ENCODE results near the gene KAZN.

Gene KAZN

GRCh38 chr1:15029036-15029435 is 430.6 kb downstream of the KAZN start:
- ChIA-PET CTCF (interaction anchor here (0.6 to 3.2 kb wide), 4 partner anchors 9 to 307 kb away, joined by 3 to 14 read pairs (median 4); no protein-coding TSS in a partner anchor), POLR2A (no interaction called here)
- Histone ChIP-seq H3K4me1 (ENCODE audit: control insufficient read depth, insufficient read depth, low read length) (no peaks in the 10 kb centered on the region), H3K4me3 (ENCODE audit: low read depth, low read length) (no peak overlapping the region), H3K36me3 (ENCODE audit: control insufficient read depth in 2 of 2, insufficient read depth in 1 of 2, low read length in 2 of 2) (no peaks in the 10 kb centered on the region), H3K9me3 (ENCODE audit: control insufficient read depth, insufficient read depth, low read depth, low read length) (no peaks in the 10 kb centered on the region), H3K27ac (ENCODE audit: extremely low read depth, low read depth, low read length) (no peak overlapping the region)
- TF ChIP-seq ZNF558 (tag by site-specific recombination; IDR thresholded peaks at IDR 0.05): no peak
- TF ChIP-seq PBX3 (CRISPR knock-in tag; IDR thresholded peaks at IDR 0.05): no peak
- no peak for TF ChIP-seq ZNF560 (tag by site-specific recombination; IDR thresholded peaks at IDR 0.05; ENCODE audit: borderline replicate concordance)
- TF ChIP-seq HIC1 (tag by site-specific recombination; IDR thresholded peaks at IDR 0.05): no peak
- no peak for TF ChIP-seq ZNF548 (tag by site-specific recombination; IDR thresholded peaks at IDR 0.05)
- TF ChIP-seq EGR2 (tag by site-specific recombination; IDR thresholded peaks at IDR 0.05; ENCODE audit: low read depth): no peak

- H3K27ac ChIP-seq (ENCODE audit: extremely low read depth, low read depth, low read length): no peak overlapping the region
- peak; percentile 91 for TF ChIP-seq ZIC2 (tag by site-specific recombination; IDR thresholded peaks at IDR 0.05)
- TF ChIP-seq ZNF341 (tag by site-specific recombination; IDR thresholded peaks at IDR 0.05; ENCODE audit: low read depth): no peak
- no peak for TF ChIP-seq ZNF266 (tag by site-specific recombination; IDR thresholded peaks at IDR 0.05; ENCODE audit: low read depth)
- no peak for TF ChIP-seq ZSCAN23 (tag by site-specific recombination; IDR thresholded peaks at IDR 0.05)
- no peak for TF ChIP-seq SCRT2 (tag by site-specific recombination; IDR thresholded peaks at IDR 0.05)
- ChIA-PET CTCF (interaction anchor here (0.6 to 1.3 kb wide), 2 partner anchors 306 to 916 kb away, joined by 3 read pairs; no protein-coding TSS in a partner anchor), POLR2A (no interaction called here)
- no peak overlapping the region for H3K4me3 ChIP-seq (ENCODE audit: low read depth, low read length)
- H3K9me3 ChIP-seq (ENCODE audit: control insufficient read depth, insufficient read depth, low read depth, low read length): no peaks in the 10 kb centered on the region
- no peaks in the 10 kb centered on the region for H3K4me1 ChIP-seq (ENCODE audit: control insufficient read depth, insufficient read depth, low read length)
- peaks cover 0 to 6% of the 10 kb centered on the region in 2 experiments; a peak in 1 of 3 replicates for H3K36me3 ChIP-seq (ENCODE audit: control insufficient read depth in 2 of 2, insufficient read depth in 1 of 2, low read length in 2 of 2)
These were observed 431.3 kb downstream of the KAZN start for GRCh38 chr1:15029786-15030185.

GRCh38 chr1:15031251-15031933 is 432.9 kb downstream of the KAZN start:
- no peak overlapping the region for H3K27ac ChIP-seq (ENCODE audit: extremely low read depth, low read depth, low read length)
- H3K4me3 ChIP-seq (ENCODE audit: low read depth, low read length): no peak overlapping the region
- H3K4me1 ChIP-seq (ENCODE audit: control insufficient read depth, insufficient read depth, low read length): no peaks in the 10 kb centered on the region
- ChIA-PET POLR2A (no interaction called here), CTCF (interaction anchor here (1.3 kb wide), 1 partner anchor 15 kb away, joined by 4 read pairs; no protein-coding TSS in a partner anchor)
- no peak for TF ChIP-seq KLF10 (tag by site-specific recombination; IDR thresholded peaks at IDR 0.05)
- TF ChIP-seq SALL2 (tag by site-specific recombination; IDR thresholded peaks at IDR 0.05; ENCODE audit: borderline replicate concordance): no peak
- no peak for TF ChIP-seq ZNF660 (tag by site-specific recombination; IDR thresholded peaks at IDR 0.05)
- TF ChIP-seq ZNF394 (tag by site-specific recombination; IDR thresholded peaks at IDR 0.05; ENCODE audit: borderline replicate concordance): no peak
- TF ChIP-seq RBAK (tag by site-specific recombination; IDR thresholded peaks at IDR 0.05): no peak
- TF ChIP-seq ZBTB44 (tag by site-specific recombination; IDR thresholded peaks at IDR 0.05): no peak
- TF ChIP-seq ZIC2 (tag by site-specific recombination; IDR thresholded peaks at IDR 0.05): no peak
- no peak for TF ChIP-seq ZNF138 (tag by site-specific recombination; IDR thresholded peaks at IDR 0.05; ENCODE audit: borderline replicate concordance)
- TF ChIP-seq ZNF549 (tag by site-specific recombination; IDR thresholded peaks at IDR 0.05): no peak
- no peak for TF ChIP-seq ZNF555 (tag by site-specific recombination; conservative IDR thresholded peaks at IDR 0.05)
- TF ChIP-seq ZFP41 (tag by site-specific recombination; IDR thresholded peaks at IDR 0.05; ENCODE audit: borderline replicate concordance): no peak
- no peaks in the 10 kb centered on the region for H3K9me3 ChIP-seq (ENCODE audit: control insufficient read depth, insufficient read depth, low read depth, low read length)
- H3K36me3 ChIP-seq (ENCODE audit: control insufficient read depth in 2 of 2, insufficient read depth in 1 of 2, low read length in 2 of 2): peaks cover 0 to 13% of the 10 kb centered on the region in 2 experiments; a peak in 1 of 3 replicates

All from HEK293 (cell line).